ENCODE results near the gene KCTD16. TPM values are rescaled to one million over a fixed set of nuclear protein-coding genes. Genes with fewer than 3 reads are reported as not detected.

KCTD16 gene
- total RNA-seq, 4 donors from 2014 or later: 0.03 TPM; not detected in 3

DNA sequence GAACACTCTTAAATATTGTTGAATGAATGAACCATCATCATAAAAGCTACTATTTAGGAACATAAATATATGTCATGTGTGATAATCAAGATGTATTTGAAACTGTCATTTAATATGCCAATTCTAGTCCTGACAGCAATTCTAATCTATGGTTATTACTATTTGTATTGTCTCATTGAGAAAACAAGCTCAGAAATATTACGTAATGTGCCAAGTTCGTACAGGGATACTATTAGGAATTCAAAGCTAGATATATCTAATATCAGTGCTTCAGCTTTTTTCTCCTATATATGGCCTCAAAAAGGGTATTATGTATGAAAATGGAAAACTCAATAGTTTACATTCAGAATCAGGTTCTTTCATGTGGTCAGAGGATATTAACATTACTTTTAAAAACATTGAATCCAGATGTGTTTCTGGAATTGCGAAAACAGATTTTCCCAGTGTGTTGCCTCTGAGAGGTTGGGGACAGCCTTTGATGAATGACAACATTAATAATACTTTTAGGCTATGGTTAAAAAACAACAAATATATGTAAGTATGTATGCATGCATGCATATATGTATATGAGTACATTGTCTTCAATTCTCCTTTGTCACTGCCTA is 95.1 kb downstream of the KCTD16 start:
- no peak for TF ChIP-seq POLR2A (IDR thresholded peaks at IDR 0.05)
- TF ChIP-seq POLR2AphosphoS5 (IDR thresholded peaks at IDR 0.05): no peak
- no peak for TF ChIP-seq EP300 (IDR thresholded peaks at IDR 0.05)
- no peak for TF ChIP-seq CTCF (IDR thresholded peaks at IDR 0.05)
- 60% methylated on average over 3 of the region's 3 CpGs for WGBS
- H3K27me3 ChIP-seq: no peaks in the 10 kb centered on the region
- no peak for DNase-seq (ENCODE audit: low spot score in 2 of 2)
- no peaks in the 10 kb centered on the region for H3K4me1 ChIP-seq
- H3K27ac ChIP-seq: no peak overlapping the region
- no peak overlapping the region for H3K4me3 ChIP-seq
- no peaks in the 10 kb centered on the region for H3K36me3 ChIP-seq
- H3K9me3 ChIP-seq: no peaks in the 10 kb centered on the region

GRCh38 chr5:144267961-144268513 is 97.4 kb downstream of the KCTD16 start:
- WGBS: 67% methylated on average over 4 of the region's 4 CpGs
- TF ChIP-seq POLR2AphosphoS5 (IDR thresholded peaks at IDR 0.05) (no peak), POLR2A (IDR thresholded peaks at IDR 0.05) (no peak), CTCF (IDR thresholded peaks at IDR 0.05) (no peak), EP300 (IDR thresholded peaks at IDR 0.05) (no peak)

DNA sequence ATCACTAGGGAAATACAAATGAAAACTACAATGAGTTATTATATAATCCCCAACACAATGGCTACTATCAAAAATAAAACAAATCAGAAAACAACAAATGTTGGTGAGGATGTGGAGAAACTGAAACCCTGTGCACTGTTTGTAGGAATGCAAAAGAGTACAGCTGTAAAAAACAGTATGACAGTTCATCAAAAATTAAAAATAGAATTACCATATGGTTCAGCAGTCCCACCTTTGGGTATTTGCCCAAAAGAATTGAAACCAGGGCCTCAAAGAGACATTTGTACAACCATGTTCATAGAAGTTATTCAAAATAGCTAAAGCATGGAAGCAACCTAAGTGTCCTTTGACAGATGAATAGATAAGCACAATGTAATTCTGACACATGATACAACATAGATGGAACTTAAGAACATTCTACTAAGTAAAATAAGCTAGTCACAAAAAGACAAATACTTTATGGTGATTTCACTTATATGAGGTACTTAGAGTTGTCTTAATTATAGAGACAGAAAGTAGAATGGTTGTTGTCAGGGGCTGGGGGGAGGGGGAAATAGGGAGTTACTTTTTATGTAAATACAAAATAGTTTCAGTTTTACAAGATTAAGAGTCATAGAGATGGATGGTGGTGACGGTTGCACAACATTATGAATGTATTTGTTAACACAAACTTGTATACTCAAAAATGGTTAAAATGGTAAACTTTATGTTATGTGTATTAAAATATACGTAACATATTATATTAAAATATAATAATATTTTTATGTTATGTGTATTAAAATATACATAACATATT is 102.8 kb downstream of the KCTD16 start:
- Histone ChIP-seq H3K36me3 (no peaks in the 10 kb centered on the region), H3K27ac (no peak overlapping the region), H3K4me1 (no peaks in the 10 kb centered on the region), H3K27me3 (no peaks in the 10 kb centered on the region), H3K4me3 (no peak overlapping the region), H3K9me3 (no peaks in the 10 kb centered on the region)
- TF ChIP-seq POLR2AphosphoS5 (IDR thresholded peaks at IDR 0.05) (no peak), POLR2A (IDR thresholded peaks at IDR 0.05) (no peak), CTCF (IDR thresholded peaks at IDR 0.05) (no peak), EP300 (IDR thresholded peaks at IDR 0.05) (no peak)
- 85% methylated on average over 2 of the region's 2 CpGs for WGBS
- no peak for DNase-seq (ENCODE audit: low spot score in 2 of 2)

More at GRCh38 chr5:144267961-144268513, 97.4 kb downstream of the KCTD16 start:
- Histone ChIP-seq H3K4me3 (no peak overlapping the region), H3K9me3 (no peaks in the 10 kb centered on the region), H3K36me3 (no peaks in the 10 kb centered on the region), H3K4me1 (no peaks in the 10 kb centered on the region), H3K27ac (no peak overlapping the region), H3K27me3 (no peaks in the 10 kb centered on the region)
- no peak for DNase-seq (ENCODE audit: low spot score in 2 of 2)

DNA sequence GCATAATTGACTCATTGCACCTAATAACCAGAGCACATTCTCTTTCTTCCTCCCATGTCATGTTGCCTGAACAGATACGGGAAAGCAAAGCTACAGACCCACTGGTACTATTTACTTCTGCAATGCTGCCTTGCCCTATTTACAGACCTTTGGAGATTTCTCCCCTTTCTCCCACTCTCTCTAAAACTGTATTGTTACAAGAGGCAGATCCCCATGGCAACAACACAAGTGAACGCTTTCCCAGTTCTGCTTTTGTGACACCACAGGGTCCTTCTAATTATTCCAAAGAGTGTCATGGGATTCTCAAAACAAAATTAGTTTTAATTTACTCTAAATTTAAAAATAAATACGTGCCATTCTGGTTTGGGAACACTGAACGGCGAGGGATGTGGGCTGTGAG is 104.7 kb downstream of the KCTD16 start:
- no peaks in the 10 kb centered on the region for H3K4me1 ChIP-seq
- TF ChIP-seq CTCF (IDR thresholded peaks at IDR 0.05) (no peak), POLR2AphosphoS5 (IDR thresholded peaks at IDR 0.05) (no peak), EP300 (IDR thresholded peaks at IDR 0.05) (no peak), POLR2A (IDR thresholded peaks at IDR 0.05) (no peak)
- no peak overlapping the region for H3K27ac ChIP-seq
- DNase-seq (ENCODE audit: low spot score in 2 of 2): no peak
- H3K4me3 ChIP-seq: no peak overlapping the region
- 74% methylated on average over 5 of the region's 5 CpGs for whole genome bisulfite sequencing
- no peaks in the 10 kb centered on the region for H3K36me3 ChIP-seq
- no peaks in the 10 kb centered on the region for H3K9me3 ChIP-seq
- no peaks in the 10 kb centered on the region for H3K27me3 ChIP-seq

Measured in suprapubic skin (tissue), 4 donors.